ENCODE measurements around the gene RNF212B.

RNF212B gene

DNA sequence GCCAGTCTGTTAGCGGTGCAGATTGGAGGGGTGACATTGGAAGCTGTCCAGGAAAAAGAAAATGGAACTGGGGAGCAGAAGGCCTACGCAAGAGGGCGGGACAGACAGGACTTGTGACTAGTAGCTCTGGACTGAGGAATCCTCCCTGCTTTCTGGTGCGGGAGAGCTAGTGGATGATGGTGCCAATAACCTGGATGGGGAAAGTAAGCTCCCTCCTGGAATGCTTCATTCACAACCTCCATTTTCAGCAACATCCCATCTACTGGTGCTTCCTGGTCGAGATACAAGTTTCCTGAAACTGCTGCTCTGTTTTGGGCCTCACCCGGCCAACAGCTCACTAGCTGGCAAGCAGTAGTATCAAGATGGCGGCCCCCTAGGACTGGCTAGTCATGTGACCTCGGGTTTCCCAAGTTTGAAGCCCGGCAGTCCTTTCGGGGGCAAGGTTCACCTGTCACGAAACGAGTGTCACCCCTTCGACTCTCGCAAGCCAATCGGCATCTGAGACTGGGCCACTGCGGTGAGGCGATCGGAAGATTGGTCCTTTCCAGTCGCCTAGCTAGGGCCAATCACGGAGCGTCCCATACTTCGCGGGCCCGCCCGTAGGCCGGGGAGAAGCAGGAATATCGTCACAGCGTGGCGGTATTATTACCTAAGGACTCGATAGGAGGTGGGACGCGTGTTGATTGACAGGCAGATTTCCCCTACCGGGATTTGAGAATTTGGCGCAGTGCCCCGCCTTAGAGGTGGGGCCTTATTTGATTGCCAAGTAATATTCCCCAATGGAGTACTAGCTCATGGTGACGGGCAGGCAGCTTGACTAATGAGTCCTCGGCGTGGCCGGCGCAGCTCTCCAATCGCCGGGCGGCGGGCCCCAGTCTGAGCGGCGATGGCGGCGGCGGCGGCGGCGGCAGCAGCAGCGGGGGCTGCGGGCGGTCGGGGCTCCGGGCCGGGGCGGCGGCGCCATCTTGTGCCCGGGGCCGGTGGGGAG lies 83.1 kb downstream of the RNF212B start, which contains the start of gene PABPN1 (continued):
- no peak for TF ChIP-seq ZNF785 (tag by site-specific recombination; IDR thresholded peaks at IDR 0.05)
- no peak for TF ChIP-seq ZNF530 (tag by site-specific recombination; IDR thresholded peaks at IDR 0.05; ENCODE audit: low read depth)
- TF ChIP-seq, protein P1, sequence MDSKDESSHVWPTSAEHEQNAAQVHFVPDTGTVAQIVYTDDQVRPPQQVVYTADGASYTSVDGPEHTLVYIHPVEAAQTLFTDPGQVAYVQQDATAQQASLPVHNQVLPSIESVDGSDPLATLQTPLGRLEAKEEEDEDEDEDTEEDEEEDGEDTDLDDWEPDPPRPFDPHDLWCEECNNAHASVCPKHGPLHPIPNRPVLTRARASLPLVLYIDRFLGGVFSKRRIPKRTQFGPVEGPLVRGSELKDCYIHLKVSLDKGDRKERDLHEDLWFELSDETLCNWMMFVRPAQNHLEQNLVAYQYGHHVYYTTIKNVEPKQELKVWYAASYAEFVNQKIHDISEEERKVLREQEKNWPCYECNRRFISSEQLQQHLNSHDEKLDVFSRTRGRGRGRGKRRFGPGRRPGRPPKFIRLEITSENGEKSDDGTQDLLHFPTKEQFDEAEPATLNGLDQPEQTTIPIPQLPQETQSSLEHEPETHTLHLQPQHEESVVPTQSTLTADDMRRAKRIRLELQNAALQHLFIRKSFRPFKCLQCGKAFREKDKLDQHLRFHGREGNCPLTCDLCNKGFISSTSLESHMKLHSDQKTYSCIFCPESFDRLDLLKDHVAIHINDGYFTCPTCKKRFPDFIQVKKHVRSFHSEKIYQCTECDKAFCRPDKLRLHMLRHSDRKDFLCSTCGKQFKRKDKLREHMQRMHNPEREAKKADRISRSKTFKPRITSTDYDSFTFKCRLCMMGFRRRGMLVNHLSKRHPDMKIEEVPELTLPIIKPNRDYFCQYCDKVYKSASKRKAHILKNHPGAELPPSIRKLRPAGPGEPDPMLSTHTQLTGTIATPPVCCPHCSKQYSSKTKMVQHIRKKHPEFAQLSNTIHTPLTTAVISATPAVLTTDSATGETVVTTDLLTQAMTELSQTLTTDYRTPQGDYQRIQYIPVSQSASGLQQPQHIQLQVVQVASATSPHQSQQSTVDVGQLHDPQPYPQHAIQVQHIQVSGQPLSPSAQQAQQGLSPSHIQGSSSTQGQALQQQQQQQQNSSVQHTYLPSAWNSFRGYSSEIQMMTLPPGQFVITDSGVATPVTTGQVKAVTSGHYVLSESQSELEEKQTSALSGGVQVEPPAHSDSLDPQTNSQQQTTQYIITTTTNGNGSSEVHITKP (tag by site-specific recombination; IDR thresholded peaks at IDR 0.05): peak; percentile 78
- no peak for TF ChIP-seq ZNF768 (tag by site-specific recombination; IDR thresholded peaks at IDR 0.05)
- no peak for TF ChIP-seq HOXA7 (CRISPR knock-in tag; IDR thresholded peaks at IDR 0.05; ENCODE audit: borderline replicate concordance)
- peak; percentile 98 for TF ChIP-seq FEZF1 (tag by site-specific recombination; IDR thresholded peaks at IDR 0.05)
- TF ChIP-seq, protein P2, sequence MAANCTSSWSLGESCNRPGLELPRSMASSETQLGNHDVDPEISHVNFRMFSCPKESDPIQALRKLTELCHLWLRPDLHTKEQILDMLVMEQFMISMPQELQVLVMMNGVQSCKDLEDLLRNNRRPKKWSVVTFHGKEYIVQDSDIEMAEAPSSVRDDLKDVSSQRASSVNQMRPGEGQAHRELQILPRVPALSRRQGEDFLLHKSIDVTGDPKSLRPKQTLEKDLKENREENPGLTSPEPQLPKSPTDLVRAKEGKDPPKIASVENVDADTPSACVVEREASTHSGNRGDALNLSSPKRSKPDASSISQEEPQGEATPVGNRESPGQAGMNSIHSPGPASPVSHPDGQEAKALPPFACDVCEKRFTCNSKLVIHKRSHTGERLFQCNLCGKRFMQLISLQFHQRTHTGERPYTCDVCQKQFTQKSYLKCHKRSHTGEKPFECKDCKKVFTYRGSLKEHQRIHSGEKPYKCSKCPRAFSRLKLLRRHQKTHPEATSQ (tag by site-specific recombination; IDR thresholded peaks at IDR 0.05): peak; percentile 63; the same call in 1 of the 2 replicates
- TF ChIP-seq ZNF747 (tag by site-specific recombination; IDR thresholded peaks at IDR 0.05): no peak
- TF ChIP-seq, protein P3, sequence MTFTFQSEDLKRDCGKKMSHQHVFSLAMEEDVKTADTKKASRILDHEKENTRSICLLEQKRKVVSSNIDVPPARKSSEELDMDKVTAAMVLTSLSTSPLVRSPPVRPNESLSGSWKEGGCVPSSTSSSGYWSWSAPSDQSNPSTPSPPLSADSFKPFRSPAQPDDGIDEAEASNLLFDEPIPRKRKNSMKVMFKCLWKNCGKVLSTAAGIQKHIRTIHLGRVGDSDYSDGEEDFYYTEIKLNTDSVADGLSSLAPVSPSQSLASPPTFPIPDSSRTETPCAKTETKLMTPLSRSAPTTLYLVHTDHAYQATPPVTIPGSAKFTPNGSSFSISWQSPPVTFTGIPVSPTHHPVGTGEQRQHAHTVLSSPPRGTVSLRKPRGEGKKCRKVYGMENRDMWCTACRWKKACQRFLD (tag by site-specific recombination; IDR thresholded peaks at IDR 0.05): no peak
- peak; percentile 80; the same call in 1 of the 2 replicates for TF ChIP-seq ZSCAN30 (tag by site-specific recombination; IDR thresholded peaks at IDR 0.05)
- TF ChIP-seq ZSCAN23 (tag by site-specific recombination; IDR thresholded peaks at IDR 0.05): no peak
- no peak for TF ChIP-seq ZNF433 (tag by site-specific recombination; IDR thresholded peaks at IDR 0.05; ENCODE audit: low read depth)
- TF ChIP-seq ZNF221 (tag by site-specific recombination; IDR thresholded peaks at IDR 0.05; ENCODE audit: borderline replicate concordance): no peak
- no peak for TF ChIP-seq SALL2 (tag by site-specific recombination; IDR thresholded peaks at IDR 0.05; ENCODE audit: borderline replicate concordance)
- TF ChIP-seq TRIM28 (IDR thresholded peaks at IDR 0.05; ENCODE audit: borderline replicate concordance, low read length): no peak; the same call in 1 of the 2 replicates
- TF ChIP-seq, protein P4, sequence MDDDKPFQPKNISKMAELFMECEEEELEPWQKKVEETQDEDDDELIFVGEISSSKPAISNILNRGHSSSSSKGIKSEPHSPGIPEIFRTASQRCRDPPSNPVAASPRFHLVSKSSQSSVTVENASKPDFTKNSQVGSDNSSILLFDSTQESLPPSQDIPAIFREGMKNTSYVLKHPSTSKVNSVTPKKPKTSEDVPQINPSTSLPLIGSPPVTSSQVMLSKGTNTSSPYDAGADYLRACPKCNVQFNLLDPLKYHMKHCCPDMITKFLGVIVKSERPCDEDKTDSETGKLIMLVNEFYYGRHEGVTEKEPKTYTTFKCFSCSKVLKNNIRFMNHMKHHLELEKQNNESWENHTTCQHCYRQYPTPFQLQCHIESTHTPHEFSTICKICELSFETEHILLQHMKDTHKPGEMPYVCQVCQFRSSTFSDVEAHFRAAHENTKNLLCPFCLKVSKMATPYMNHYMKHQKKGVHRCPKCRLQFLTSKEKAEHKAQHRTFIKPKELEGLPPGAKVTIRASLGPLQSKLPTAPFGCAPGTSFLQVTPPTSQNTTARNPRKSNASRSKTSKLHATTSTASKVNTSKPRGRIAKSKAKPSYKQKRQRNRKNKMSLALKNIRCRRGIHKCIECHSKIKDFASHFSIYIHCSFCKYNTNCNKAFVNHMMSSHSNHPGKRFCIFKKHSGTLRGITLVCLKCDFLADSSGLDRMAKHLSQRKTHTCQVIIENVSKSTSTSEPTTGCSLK (tag by site-specific recombination; IDR thresholded peaks at IDR 0.05): no peak
- no peak for TF ChIP-seq ZNF624 (tag by site-specific recombination; IDR thresholded peaks at IDR 0.05)
- TF ChIP-seq ZNF664 (tag by site-specific recombination; IDR thresholded peaks at IDR 0.05): no peak
- no peak for TF ChIP-seq ZNF701 (tag by site-specific recombination; IDR thresholded peaks at IDR 0.05)
- TF ChIP-seq, protein P5, sequence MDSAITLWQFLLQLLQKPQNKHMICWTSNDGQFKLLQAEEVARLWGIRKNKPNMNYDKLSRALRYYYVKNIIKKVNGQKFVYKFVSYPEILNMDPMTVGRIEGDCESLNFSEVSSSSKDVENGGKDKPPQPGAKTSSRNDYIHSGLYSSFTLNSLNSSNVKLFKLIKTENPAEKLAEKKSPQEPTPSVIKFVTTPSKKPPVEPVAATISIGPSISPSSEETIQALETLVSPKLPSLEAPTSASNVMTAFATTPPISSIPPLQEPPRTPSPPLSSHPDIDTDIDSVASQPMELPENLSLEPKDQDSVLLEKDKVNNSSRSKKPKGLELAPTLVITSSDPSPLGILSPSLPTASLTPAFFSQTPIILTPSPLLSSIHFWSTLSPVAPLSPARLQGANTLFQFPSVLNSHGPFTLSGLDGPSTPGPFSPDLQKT (IDR thresholded peaks at IDR 0.05; ENCODE audit: borderline replicate concordance, low read depth, low read length): no peak
- peak; percentile 70 for TF ChIP-seq ZNF2 (tag by site-specific recombination; IDR thresholded peaks at IDR 0.05)
- TF ChIP-seq ZBTB17 (tag by site-specific recombination; IDR thresholded peaks at IDR 0.05): peak; percentile 86
- no peak for TF ChIP-seq ZNF202 (tag by site-specific recombination; IDR thresholded peaks at IDR 0.05; ENCODE audit: borderline replicate concordance)
- TF ChIP-seq ZNF843 (tag by site-specific recombination; IDR thresholded peaks at IDR 0.05): no peak
- TF ChIP-seq BCL11A (tag by site-specific recombination; IDR thresholded peaks at IDR 0.05; ENCODE audit: low read depth): no peak
- TF ChIP-seq ZNF837 (tag by site-specific recombination; IDR thresholded peaks at IDR 0.05): no peak
- TF ChIP-seq, protein P6, sequence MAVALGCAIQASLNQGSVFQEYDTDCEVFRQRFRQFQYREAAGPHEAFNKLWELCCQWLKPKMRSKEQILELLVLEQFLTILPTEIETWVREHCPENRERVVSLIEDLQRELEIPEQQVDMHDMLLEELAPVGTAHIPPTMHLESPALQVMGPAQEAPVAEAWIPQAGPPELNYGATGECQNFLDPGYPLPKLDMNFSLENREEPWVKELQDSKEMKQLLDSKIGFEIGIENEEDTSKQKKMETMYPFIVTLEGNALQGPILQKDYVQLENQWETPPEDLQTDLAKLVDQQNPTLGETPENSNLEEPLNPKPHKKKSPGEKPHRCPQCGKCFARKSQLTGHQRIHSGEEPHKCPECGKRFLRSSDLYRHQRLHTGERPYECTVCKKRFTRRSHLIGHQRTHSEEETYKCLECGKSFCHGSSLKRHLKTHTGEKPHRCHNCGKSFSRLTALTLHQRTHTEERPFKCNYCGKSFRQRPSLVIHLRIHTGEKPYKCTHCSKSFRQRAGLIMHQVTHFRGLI (tag by site-specific recombination; IDR thresholded peaks at IDR 0.05): 0 out of 2 replicates have a peak, but pooled peaks have one; percentile 40
- TF ChIP-seq ZNF585B (tag by site-specific recombination; IDR thresholded peaks at IDR 0.05): no peak
- TF ChIP-seq SCRT2 (tag by site-specific recombination; IDR thresholded peaks at IDR 0.05): no peak

All from HEK293 (cell line).